ENCODE data around the gene C2CD3. TPM values are rescaled to one million over a fixed set of nuclear protein-coding genes. Genes with fewer than 3 reads are reported as not detected.
A peak's percentile ranks its signal among the peaks of the same experiment; 100 is the strongest.

C2CD3 gene
- total RNA-seq, 1 donor from 2014 or later: 25.2 TPM

GRCh38 chr11:74019860-74020259, 150.9 kb downstream of the C2CD3 start:
- Mint-ChIP-seq H3K36me3 (ENCODE audit: unreplicated experiment) (peaks cover 16% of the 10 kb centered on the region), H3K4me3 (ENCODE audit: unreplicated experiment) (no peak overlapping the region), H3K27ac (ENCODE audit: unreplicated experiment) (peak overlapping the region; percentile 14), H3K27me3 (ENCODE audit: unreplicated experiment) (no peaks in the 10 kb centered on the region), H3K9me3 (ENCODE audit: unreplicated experiment) (no peaks in the 10 kb centered on the region), H3K4me1 (ENCODE audit: unreplicated experiment) (peaks cover 17% of the 10 kb centered on the region)
- DNase-seq (ENCODE audit: extremely low spot score, unreplicated experiment): no peak
- TF ChIP-seq CTCF (IDR thresholded peaks at IDR 0.05): no peak

- Mint-ChIP-seq H3K27me3 (ENCODE audit: unreplicated experiment) (no peaks in the 10 kb centered on the region), H3K4me3 (ENCODE audit: unreplicated experiment) (no peak overlapping the region)
Observed at GRCh38 chr11:74019104-74019738, 151.6 kb downstream of the C2CD3 start.

GRCh38 chr11:74018331-74019005, 152.3 kb downstream of the C2CD3 start:
- no peak for TF ChIP-seq CTCF (IDR thresholded peaks at IDR 0.05)
- peaks cover 9% of the 10 kb centered on the region for H3K4me1 Mint-ChIP-seq (ENCODE audit: unreplicated experiment)
- DNase-seq (ENCODE audit: extremely low spot score, unreplicated experiment): no peak
- H3K4me3 Mint-ChIP-seq (ENCODE audit: unreplicated experiment): no peak overlapping the region
- peak overlapping the region; percentile 73 for H3K27ac Mint-ChIP-seq (ENCODE audit: unreplicated experiment)
- no peaks in the 10 kb centered on the region for H3K27me3 Mint-ChIP-seq (ENCODE audit: unreplicated experiment)
- no peaks in the 10 kb centered on the region for H3K9me3 Mint-ChIP-seq (ENCODE audit: unreplicated experiment)
- H3K36me3 Mint-ChIP-seq (ENCODE audit: unreplicated experiment): peaks cover 13% of the 10 kb centered on the region

More at GRCh38 chr11:74019104-74019738, 151.6 kb downstream of the C2CD3 start:
- H3K9me3 Mint-ChIP-seq (ENCODE audit: unreplicated experiment): no peaks in the 10 kb centered on the region
- peaks cover 16% of the 10 kb centered on the region for H3K36me3 Mint-ChIP-seq (ENCODE audit: unreplicated experiment)
- H3K27ac Mint-ChIP-seq (ENCODE audit: unreplicated experiment): peak overlapping the region; percentile 73
- no peak for TF ChIP-seq CTCF (IDR thresholded peaks at IDR 0.05)
- peaks cover 14% of the 10 kb centered on the region for H3K4me1 Mint-ChIP-seq (ENCODE audit: unreplicated experiment)
- no peak for DNase-seq (ENCODE audit: extremely low spot score, unreplicated experiment)

DNA sequence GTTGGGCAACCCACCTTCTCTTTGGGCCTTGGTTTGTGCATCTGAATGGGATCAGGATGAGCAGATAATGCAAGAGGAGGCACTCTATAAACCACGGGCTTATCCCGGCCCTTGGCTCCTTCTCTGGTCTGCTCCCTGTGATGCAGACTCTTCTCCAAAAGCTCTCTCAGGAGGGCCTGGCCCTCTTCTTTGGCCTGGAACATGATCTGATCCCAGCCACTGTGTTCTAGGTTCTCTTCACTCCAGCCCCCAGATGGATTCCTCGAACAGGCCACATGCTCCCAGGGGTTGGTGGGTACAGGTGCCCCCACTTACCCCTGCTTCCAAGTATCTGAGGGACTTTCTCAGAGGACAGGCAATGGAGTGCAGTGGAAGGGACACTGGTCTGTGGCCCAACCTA, 153.2 kb downstream of the C2CD3 start:
- Mint-ChIP-seq H3K4me1 (ENCODE audit: unreplicated experiment) (peaks cover 9% of the 10 kb centered on the region), H3K9me3 (ENCODE audit: unreplicated experiment) (no peaks in the 10 kb centered on the region), H3K27ac (ENCODE audit: unreplicated experiment) (no peak overlapping the region), H3K36me3 (ENCODE audit: unreplicated experiment) (peaks cover 11% of the 10 kb centered on the region), H3K4me3 (ENCODE audit: unreplicated experiment) (no peak overlapping the region), H3K27me3 (ENCODE audit: unreplicated experiment) (no peaks in the 10 kb centered on the region)
- TF ChIP-seq CTCF (IDR thresholded peaks at IDR 0.05): no peak
- no peak for DNase-seq (ENCODE audit: extremely low spot score, unreplicated experiment)

- Mint-ChIP-seq H3K27me3 (ENCODE audit: unreplicated experiment) (no peaks in the 10 kb centered on the region), H3K9me3 (ENCODE audit: unreplicated experiment) (no peaks in the 10 kb centered on the region), H3K4me3 (ENCODE audit: unreplicated experiment) (no peak overlapping the region), H3K36me3 (ENCODE audit: unreplicated experiment) (peaks cover 14% of the 10 kb centered on the region), H3K4me1 (ENCODE audit: unreplicated experiment) (peaks cover 16% of the 10 kb centered on the region), H3K27ac (ENCODE audit: unreplicated experiment) (no peak overlapping the region)
- no peak for DNase-seq (ENCODE audit: extremely low spot score, unreplicated experiment)
- TF ChIP-seq CTCF (IDR thresholded peaks at IDR 0.05): no peak
Observed at GRCh38 chr11:74015919-74016684, 154.7 kb downstream of the C2CD3 start.

Data from osteocyte (in vitro differentiated cells).